ENCODE measurements around the gene DYSF. TPM values are rescaled to one million over a fixed set of nuclear protein-coding genes. Genes with fewer than 3 reads are reported as not detected.

DYSF gene
- total RNA-seq, 2 experiments from 2014 or later = not detected

- Histone ChIP-seq H4K20me1 (ENCODE audit: insufficient read depth, low read length) (no peaks in the 10 kb centered on the region), H3K4me1 (ENCODE audit: insufficient read depth, low read length, poor library complexity, severe bottlenecking) (no peaks in the 10 kb centered on the region), H3K27ac (ENCODE audit: low read depth, low read length, poor library complexity, severe bottlenecking) (no peak overlapping the region), H3K4me3 (ENCODE audit: low read depth, low read length, poor library complexity, severe bottlenecking) (no peak overlapping the region), H3K9me2 (ENCODE audit: insufficient read depth, low read length) (no peaks in the 10 kb centered on the region), H3K79me2 (ENCODE audit: insufficient read depth, low read depth, low read length) (no peaks in the 10 kb centered on the region), H3K4me2 (ENCODE audit: low read length) (no peak overlapping the region), H3K36me3 (ENCODE audit: insufficient read depth, low read length) (no peaks in the 10 kb centered on the region), H2AFZ (ENCODE audit: low read length) (no peak overlapping the region), H3K9me3 (ENCODE audit: low read length) (no peaks in the 10 kb centered on the region)
- BruUV-seq (replicated peaks) = no TSS peak
- no peak for DNase-seq (ENCODE audit: low spot score)
- ChIA-PET CTCF (ENCODE audit: unreplicated experiment) (no interaction called here), POLR2A (no interaction called here)
- intact Hi-C loops (cut with micrococcal nuclease; ENCODE audit: unreplicated experiment) = no loop called here
- TF ChIP-seq, protein P1, sequence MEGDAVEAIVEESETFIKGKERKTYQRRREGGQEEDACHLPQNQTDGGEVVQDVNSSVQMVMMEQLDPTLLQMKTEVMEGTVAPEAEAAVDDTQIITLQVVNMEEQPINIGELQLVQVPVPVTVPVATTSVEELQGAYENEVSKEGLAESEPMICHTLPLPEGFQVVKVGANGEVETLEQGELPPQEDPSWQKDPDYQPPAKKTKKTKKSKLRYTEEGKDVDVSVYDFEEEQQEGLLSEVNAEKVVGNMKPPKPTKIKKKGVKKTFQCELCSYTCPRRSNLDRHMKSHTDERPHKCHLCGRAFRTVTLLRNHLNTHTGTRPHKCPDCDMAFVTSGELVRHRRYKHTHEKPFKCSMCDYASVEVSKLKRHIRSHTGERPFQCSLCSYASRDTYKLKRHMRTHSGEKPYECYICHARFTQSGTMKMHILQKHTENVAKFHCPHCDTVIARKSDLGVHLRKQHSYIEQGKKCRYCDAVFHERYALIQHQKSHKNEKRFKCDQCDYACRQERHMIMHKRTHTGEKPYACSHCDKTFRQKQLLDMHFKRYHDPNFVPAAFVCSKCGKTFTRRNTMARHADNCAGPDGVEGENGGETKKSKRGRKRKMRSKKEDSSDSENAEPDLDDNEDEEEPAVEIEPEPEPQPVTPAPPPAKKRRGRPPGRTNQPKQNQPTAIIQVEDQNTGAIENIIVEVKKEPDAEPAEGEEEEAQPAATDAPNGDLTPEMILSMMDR (conservative IDR thresholded peaks at IDR 0.05; ENCODE audit: low read length) = no peak
- TF ChIP-seq EZH2phosphoT487 (IDR thresholded peaks at IDR 0.05; ENCODE audit: borderline replicate concordance, low read depth, low read length) = no peak
These were observed 249.9 kb downstream of the DYSF start for GRCh38 chr2:71702971-71703898.

- no peak for DNase-seq (ENCODE audit: low spot score)
- ChIA-PET POLR2A (no interaction called here), CTCF (ENCODE audit: unreplicated experiment) (no interaction called here)
- no peaks in the 10 kb centered on the region for H3K4me1 ChIP-seq (ENCODE audit: insufficient read depth, low read length, poor library complexity, severe bottlenecking)
- no peak overlapping the region for H3K4me2 ChIP-seq (ENCODE audit: low read length)
- TF ChIP-seq, protein P1 (conservative IDR thresholded peaks at IDR 0.05; ENCODE audit: low read length) = no peak
- no peak for TF ChIP-seq EZH2phosphoT487 (IDR thresholded peaks at IDR 0.05; ENCODE audit: borderline replicate concordance, low read depth, low read length)
- H4K20me1 ChIP-seq (ENCODE audit: insufficient read depth, low read length) = no peaks in the 10 kb centered on the region
- no peak overlapping the region for H2AFZ ChIP-seq (ENCODE audit: low read length)
- H3K36me3 ChIP-seq (ENCODE audit: insufficient read depth, low read length) = no peaks in the 10 kb centered on the region
- no peaks in the 10 kb centered on the region for H3K79me2 ChIP-seq (ENCODE audit: insufficient read depth, low read depth, low read length)
- H3K27ac ChIP-seq (ENCODE audit: low read depth, low read length, poor library complexity, severe bottlenecking) = no peak overlapping the region
- H3K9me2 ChIP-seq (ENCODE audit: insufficient read depth, low read length) = no peaks in the 10 kb centered on the region
- H3K4me3 ChIP-seq (ENCODE audit: low read depth, low read length, poor library complexity, severe bottlenecking) = no peak overlapping the region
- intact Hi-C loops (cut with micrococcal nuclease; ENCODE audit: unreplicated experiment) = no loop called here
- no peaks in the 10 kb centered on the region for H3K9me3 ChIP-seq (ENCODE audit: low read length)
- no TSS peak for BruUV-seq (replicated peaks)
These were observed 250.8 kb downstream of the DYSF start for GRCh38 chr2:71704131-71704561.

DNA sequence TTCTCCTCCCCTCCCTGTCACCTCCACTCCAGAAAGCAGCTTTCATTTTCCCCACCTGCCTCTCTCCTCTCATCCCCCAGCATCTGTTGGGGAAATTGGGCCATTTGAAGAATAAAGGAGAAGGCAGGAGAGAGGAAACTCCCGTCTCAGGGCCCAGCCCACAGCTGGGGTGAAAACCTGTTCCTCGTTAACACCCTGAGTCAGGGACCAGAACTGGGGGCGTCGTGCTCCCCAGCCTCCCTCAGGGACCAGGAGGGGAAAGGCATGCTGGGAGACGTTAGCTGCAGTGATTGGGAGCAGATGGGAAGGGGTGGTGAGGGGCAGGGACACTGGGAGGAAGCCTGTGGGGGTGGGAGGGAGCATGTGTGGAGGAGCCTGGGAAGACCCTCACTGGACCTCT is 251.3 kb downstream of the DYSF start:
- H3K4me1 ChIP-seq (ENCODE audit: insufficient read depth, low read length, poor library complexity, severe bottlenecking) = no peaks in the 10 kb centered on the region
- intact Hi-C loops (cut with micrococcal nuclease; ENCODE audit: unreplicated experiment) = no loop called here
- TF ChIP-seq EZH2phosphoT487 (IDR thresholded peaks at IDR 0.05; ENCODE audit: borderline replicate concordance, low read depth, low read length) = no peak
- TF ChIP-seq, protein P1 (conservative IDR thresholded peaks at IDR 0.05; ENCODE audit: low read length) = no peak
- ChIA-PET CTCF (ENCODE audit: unreplicated experiment) (no interaction called here), POLR2A (no interaction called here)
- no peaks in the 10 kb centered on the region for H4K20me1 ChIP-seq (ENCODE audit: insufficient read depth, low read length)
- no peaks in the 10 kb centered on the region for H3K79me2 ChIP-seq (ENCODE audit: insufficient read depth, low read depth, low read length)
- no peak for DNase-seq (ENCODE audit: low spot score)
- no TSS peak for BruUV-seq (replicated peaks)
- no peaks in the 10 kb centered on the region for H3K9me3 ChIP-seq (ENCODE audit: low read length)
- H3K36me3 ChIP-seq (ENCODE audit: insufficient read depth, low read length) = no peaks in the 10 kb centered on the region
- H3K9me2 ChIP-seq (ENCODE audit: insufficient read depth, low read length) = no peaks in the 10 kb centered on the region
- H3K4me2 ChIP-seq (ENCODE audit: low read length) = no peak overlapping the region
- H3K4me3 ChIP-seq (ENCODE audit: low read depth, low read length, poor library complexity, severe bottlenecking) = no peak overlapping the region
- no peak overlapping the region for H2AFZ ChIP-seq (ENCODE audit: low read length)
- no peak overlapping the region for H3K27ac ChIP-seq (ENCODE audit: low read depth, low read length, poor library complexity, severe bottlenecking)
